Hepatocyte (in vitro differentiated cells): ENCODE results near the gene MAPK8. TPM values are rescaled to one million over a fixed set of nuclear protein-coding genes. Genes with fewer than 3 reads are reported as not detected.

Experiments used
- polyA plus RNA-seq: library from polyadenylated mRNA; unstranded; fragments of >200 nt; fragmentation: Nextera tagmentation; extraction: Ambion mirVana; gene quantifications from 2 replicates; pipeline ENCODE4 v1.2.1, GENCODE V29; 2016
- total RNA-seq: library from RNA; depleted of rRNA; stranded (reverse); fragments of >200 nt; gene quantifications from 2 replicates; pipeline ENCODE4 v1.2.3, GENCODE V29; 2014

MAPK8 gene
- total and polyA plus RNA-seq, 2 experiments from 2014 or later, result 20.9 to 73.2 TPM

Other genes starting within 250 kb of the MAPK8 start
- gene FRMPD2, start 32.0 kb upstream of the MAPK8 start, total RNA-seq, result 0.10 and 0.52 TPM in 2 replicates
- gene FRMPD2, start 32.0 kb upstream of the MAPK8 start, polyA plus RNA-seq, result 0.30 and 0.55 TPM in 2 replicates